ENCODE results near the gene ZC3H7A.
"Not testable (repeated sequence)": the region's sequence is repeated elsewhere in the genome, so short reads cannot be mapped to it uniquely, and the experiment has no call there.

Gene ZC3H7A

GRCh38 chr16:11816123-11816522 is 19.1 kb upstream of the ZC3H7A start:
- H2AFZ ChIP-seq (ENCODE audit: low read length) = no peak overlapping the region
- no peaks in the 10 kb centered on the region for H3K79me1 ChIP-seq (ENCODE audit: low read depth, low read length)
- H4K91ac ChIP-seq (ENCODE audit: low read depth, low read length, poor library complexity) = no peak overlapping the region
- H2BK120ac ChIP-seq (ENCODE audit: low read depth, low read length) = no peak overlapping the region
- no peak overlapping the region for H2BK15ac ChIP-seq (ENCODE audit: low read length)
- no peaks in the 10 kb centered on the region for H3K36me3 ChIP-seq (replicated peaks in 1 of 2; ENCODE audit: control insufficient read depth in 2 of 2, insufficient read depth in 2 of 2, low read length in 2 of 2)
- H3K18ac ChIP-seq (ENCODE audit: low read length) = no peak overlapping the region
- H3K9ac ChIP-seq (ENCODE audit: low read depth, low read length, poor library complexity) = no peak overlapping the region
- no peak overlapping the region for H3K23ac ChIP-seq (ENCODE audit: low read depth, low read length, poor library complexity)
- WGBS, 2 donors (ENCODE audit: extremely low coverage in 2 of 2, insufficient read length in 2 of 2, insufficient replicate concordance in 1 of 2) = no CpG with 5 or more reads among the region's 5 CpGs
- no peak overlapping the region for H3K14ac ChIP-seq (ENCODE audit: low read length)
- H3K4me3 ChIP-seq (ENCODE audit: low read length in 2 of 2) = no peak overlapping the region
- H3K27ac ChIP-seq (replicated peaks; ENCODE audit: low read length) = no peak overlapping the region
- DNase-seq (ENCODE audit: low spot score) = no peak
- H3K9me3 ChIP-seq (replicated peaks in 1 of 2; ENCODE audit: control insufficient read depth in 2 of 2, insufficient read depth in 1 of 2, low read depth in 1 of 2, low read length in 2 of 2) = no peaks in the 10 kb centered on the region
- H2BK12ac ChIP-seq (ENCODE audit: low read length) = no peak overlapping the region
- H2BK5ac ChIP-seq (ENCODE audit: low read length) = no peak overlapping the region
- no peak overlapping the region for H3K4ac ChIP-seq (ENCODE audit: low read length)
- no peaks in the 10 kb centered on the region for H3K27me3 ChIP-seq (ENCODE audit: control insufficient read depth in 3 of 3, insufficient read depth in 3 of 3, low read depth in 1 of 3, low read length in 3 of 3)
- H2AK5ac ChIP-seq (ENCODE audit: low read depth, low read length) = no peak overlapping the region
- no peaks in the 10 kb centered on the region for H3K4me1 ChIP-seq (ENCODE audit: control insufficient read depth in 2 of 2, insufficient read depth in 1 of 2, low read depth in 1 of 2, low read length in 2 of 2)
- no peak overlapping the region for H3K4me2 ChIP-seq (ENCODE audit: insufficient read depth, low read length, poor library complexity, severe bottlenecking)
- H4K8ac ChIP-seq (ENCODE audit: low read depth, low read length) = no peak overlapping the region

- not testable (repeated sequence) for H3K36me3 ChIP-seq (replicated peaks in 1 of 2; ENCODE audit: control insufficient read depth in 2 of 2, insufficient read depth in 2 of 2, low read length in 2 of 2); H2BK15ac ChIP-seq (ENCODE audit: low read length); DNase-seq (ENCODE audit: low spot score); H3K18ac ChIP-seq (ENCODE audit: low read length); H2BK5ac ChIP-seq (ENCODE audit: low read length); H2BK12ac ChIP-seq (ENCODE audit: low read length); H3K9me3 ChIP-seq (replicated peaks in 1 of 2; ENCODE audit: control insufficient read depth in 2 of 2, insufficient read depth in 1 of 2, low read depth in 1 of 2, low read length in 2 of 2); H2AK5ac ChIP-seq (ENCODE audit: low read depth, low read length); H3K9ac ChIP-seq (ENCODE audit: low read depth, low read length, poor library complexity); H3K4me3 ChIP-seq (ENCODE audit: low read length in 2 of 2); H3K27ac ChIP-seq (replicated peaks; ENCODE audit: low read length); H3K23ac ChIP-seq (ENCODE audit: low read depth, low read length, poor library complexity); H3K27me3 ChIP-seq (ENCODE audit: control insufficient read depth in 3 of 3, insufficient read depth in 3 of 3, low read depth in 1 of 3, low read length in 3 of 3); H3K79me1 ChIP-seq (ENCODE audit: low read depth, low read length); H2AFZ ChIP-seq (ENCODE audit: low read length); H4K91ac ChIP-seq (ENCODE audit: low read depth, low read length, poor library complexity); H3K4me2 ChIP-seq (ENCODE audit: insufficient read depth, low read length, poor library complexity, severe bottlenecking); H2BK120ac ChIP-seq (ENCODE audit: low read depth, low read length); H3K4ac ChIP-seq (ENCODE audit: low read length); H3K4me1 ChIP-seq (ENCODE audit: control insufficient read depth in 2 of 2, insufficient read depth in 1 of 2, low read depth in 1 of 2, low read length in 2 of 2); H3K14ac ChIP-seq (ENCODE audit: low read length); H4K8ac ChIP-seq (ENCODE audit: low read depth, low read length)
- no CpG with 5 or more reads among the region's 4 CpGs for WGBS, 2 donors (ENCODE audit: extremely low coverage in 2 of 2, insufficient read length in 2 of 2, insufficient replicate concordance in 1 of 2)
Observed at GRCh38 chr16:11814800-11815199, 17.7 kb upstream of the ZC3H7A start.

- Histone ChIP-seq H3K79me1 (ENCODE audit: low read depth, low read length) (no peaks in the 10 kb centered on the region), H2BK12ac (ENCODE audit: low read length) (no peak overlapping the region), H3K36me3 (replicated peaks in 1 of 2; ENCODE audit: control insufficient read depth in 2 of 2, insufficient read depth in 2 of 2, low read length in 2 of 2) (no peaks in the 10 kb centered on the region), H2BK15ac (ENCODE audit: low read length) (no peak overlapping the region), H3K23ac (ENCODE audit: low read depth, low read length, poor library complexity) (no peak overlapping the region), H3K4me2 (ENCODE audit: insufficient read depth, low read length, poor library complexity, severe bottlenecking) (no peak overlapping the region), H2AFZ (ENCODE audit: low read length) (no peak overlapping the region), H3K9ac (ENCODE audit: low read depth, low read length, poor library complexity) (no peak overlapping the region), H2AK5ac (ENCODE audit: low read depth, low read length) (no peak overlapping the region), H4K91ac (ENCODE audit: low read depth, low read length, poor library complexity) (no peak overlapping the region), H3K18ac (ENCODE audit: low read length) (no peak overlapping the region), H3K9me3 (replicated peaks in 1 of 2; ENCODE audit: control insufficient read depth in 2 of 2, insufficient read depth in 1 of 2, low read depth in 1 of 2, low read length in 2 of 2) (no peaks in the 10 kb centered on the region), H3K27ac (replicated peaks; ENCODE audit: low read length) (no peak overlapping the region), H3K14ac (ENCODE audit: low read length) (no peak overlapping the region), H3K4ac (ENCODE audit: low read length) (no peak overlapping the region), H2BK120ac (ENCODE audit: low read depth, low read length) (no peak overlapping the region), H3K4me1 (ENCODE audit: control insufficient read depth in 2 of 2, insufficient read depth in 1 of 2, low read depth in 1 of 2, low read length in 2 of 2) (no peaks in the 10 kb centered on the region), H2BK5ac (ENCODE audit: low read length) (no peak overlapping the region), H3K27me3 (ENCODE audit: control insufficient read depth in 3 of 3, insufficient read depth in 3 of 3, low read depth in 1 of 3, low read length in 3 of 3) (no peaks in the 10 kb centered on the region), H4K8ac (ENCODE audit: low read depth, low read length) (no peak overlapping the region), H3K4me3 (ENCODE audit: low read length in 2 of 2) (no peak overlapping the region)
- no CpG with 5 or more reads among the region's 8 CpGs for WGBS, 2 donors (ENCODE audit: extremely low coverage in 2 of 2, insufficient read length in 2 of 2, insufficient replicate concordance in 1 of 2)
- no peak for DNase-seq (ENCODE audit: low spot score)
Observed at GRCh38 chr16:11806721-11807120, 9.7 kb upstream of the ZC3H7A start.

- WGBS, 2 donors (ENCODE audit: extremely low coverage in 2 of 2, insufficient read length in 2 of 2, insufficient replicate concordance in 1 of 2) = no CpG with 5 or more reads among the region's 3 CpGs
- no peak overlapping the region for H3K4me2 ChIP-seq (ENCODE audit: insufficient read depth, low read length, poor library complexity, severe bottlenecking)
- H3K4me3 ChIP-seq (ENCODE audit: low read length in 2 of 2) = no peak overlapping the region
- no peaks in the 10 kb centered on the region for H3K9me3 ChIP-seq (replicated peaks in 1 of 2; ENCODE audit: control insufficient read depth in 2 of 2, insufficient read depth in 1 of 2, low read depth in 1 of 2, low read length in 2 of 2)
- no peak overlapping the region for H3K9ac ChIP-seq (ENCODE audit: low read depth, low read length, poor library complexity)
- H3K23ac ChIP-seq (ENCODE audit: low read depth, low read length, poor library complexity) = no peak overlapping the region
- no peak overlapping the region for H3K14ac ChIP-seq (ENCODE audit: low read length)
- no peak overlapping the region for H2BK5ac ChIP-seq (ENCODE audit: low read length)
- no peaks in the 10 kb centered on the region for H3K79me1 ChIP-seq (ENCODE audit: low read depth, low read length)
- H2BK15ac ChIP-seq (ENCODE audit: low read length) = no peak overlapping the region
- no peak for DNase-seq (ENCODE audit: low spot score)
- no peaks in the 10 kb centered on the region for H3K27me3 ChIP-seq (ENCODE audit: control insufficient read depth in 3 of 3, insufficient read depth in 3 of 3, low read depth in 1 of 3, low read length in 3 of 3)
- no peak overlapping the region for H3K27ac ChIP-seq (replicated peaks; ENCODE audit: low read length)
- no peaks in the 10 kb centered on the region for H3K4me1 ChIP-seq (ENCODE audit: control insufficient read depth in 2 of 2, insufficient read depth in 1 of 2, low read depth in 1 of 2, low read length in 2 of 2)
- H2BK12ac ChIP-seq (ENCODE audit: low read length) = no peak overlapping the region
- H2AFZ ChIP-seq (ENCODE audit: low read length) = no peak overlapping the region
- no peak overlapping the region for H2BK120ac ChIP-seq (ENCODE audit: low read depth, low read length)
- no peak overlapping the region for H4K8ac ChIP-seq (ENCODE audit: low read depth, low read length)
- H4K91ac ChIP-seq (ENCODE audit: low read depth, low read length, poor library complexity) = no peak overlapping the region
- H3K18ac ChIP-seq (ENCODE audit: low read length) = no peak overlapping the region
- no peak overlapping the region for H2AK5ac ChIP-seq (ENCODE audit: low read depth, low read length)
- H3K4ac ChIP-seq (ENCODE audit: low read length) = no peak overlapping the region
- H3K36me3 ChIP-seq (replicated peaks in 1 of 2; ENCODE audit: control insufficient read depth in 2 of 2, insufficient read depth in 2 of 2, low read length in 2 of 2) = no peaks in the 10 kb centered on the region
Observed at GRCh38 chr16:11805556-11805955, 8.5 kb upstream of the ZC3H7A start.
